Left renal pelvis (tissue), 4 donors: ENCODE measurements around the gene COPE. TPM values are rescaled to one million over a fixed set of nuclear protein-coding genes. Genes with fewer than 3 reads are reported as not detected.
A peak's percentile ranks its signal among the peaks of the same experiment; 100 is the strongest.
"Not testable (repeated sequence)": the region's sequence is repeated elsewhere in the genome, so short reads cannot be mapped to it uniquely, and the experiment has no call there.

Experiments
- DNase-seq, 4 donors: peaks; one replicate each; pipeline ENCODE4 v3.0.0-alpha.2; 2013; ENCODE audit warnings: low read depth in 4 of 4, low spot score in 3 of 4
- polyA plus RNA-seq, 4 donors: library from polyadenylated mRNA; unstranded; fragments of 120-200 nt; gene quantifications; one replicate each; pipeline ENCODE4 v1.2.1, GENCODE V29; 2013; ENCODE audit not compliant: insufficient read length in 4 of 4

COPE gene
- polyA plus RNA-seq, 4 donors: 86.5 to 125 (median 98.0) TPM

- DNase-seq: no peak
Observed at GRCh38 chr19:18910801-18911436, 8.3 kb downstream of the COPE start.

GRCh38 chr19:18910010-18910409 is 9.2 kb downstream of the COPE start:
- no peak for DNase-seq

- DNase-seq: no peak
Observed at GRCh38 chr19:18908917-18909619, 10.1 kb downstream of the COPE start.

- DNase-seq: no peak
Observed at GRCh38 chr19:18906605-18907519, 12.3 kb downstream of the COPE start.

- peak in 1 of 4 donors; percentile 54 for DNase-seq
Observed at GRCh38 chr19:18905513-18906236, 13.5 kb downstream of the COPE start.

GRCh38 chr19:18905058-18905456 is 14.1 kb downstream of the COPE start:
- DNase-seq: no peak

GRCh38 chr19:18904334-18905057 is 14.7 kb downstream of the COPE start:
- no peak for DNase-seq

GRCh38 chr19:18903156-18904037 is 15.8 kb downstream of the COPE start:
- no peak for DNase-seq

- DNase-seq: not testable (repeated sequence)
Observed at GRCh38 chr19:18902519-18902918, 16.7 kb downstream of the COPE start.

- no peak for DNase-seq
Observed at GRCh38 chr19:18901491-18901890, 17.7 kb downstream of the COPE start.

- DNase-seq: no peak
Observed at GRCh38 chr19:18900700-18901481, 18.3 kb downstream of the COPE start.

GRCh38 chr19:18899624-18900560 is 19.3 kb downstream of the COPE start:
- no peak for DNase-seq

GRCh38 chr19:18898607-18899408 is 20.4 kb downstream of the COPE start:
- no peak for DNase-seq

- DNase-seq: no peak
Observed at GRCh38 chr19:18898081-18898606, 21.0 kb downstream of the COPE start.

GRCh38 chr19:18897094-18898029 is 21.8 kb downstream of the COPE start:
- no peak for DNase-seq
